Caco-2 (cell line): ENCODE measurements around the gene PLEKHG1. TPM values are rescaled to one million over a fixed set of nuclear protein-coding genes. Genes with fewer than 3 reads are reported as not detected.

Source experiments
- BruUV-seq: library from RNA; stranded (reverse); fragments of 400-500 nt; replicated peaks from 2 replicates; lab custom pipeline; 2021; lab: Mats Ljungman, UMichigan
- CTCF ChIA-PET: fragments of 300-600 bp; sonication (Branson Sonifier 250); formaldehyde crosslinking; loops from one replicate; lab custom pipeline; 2022; ENCODE audit warnings: antibody characterized with exemption; lab: Charles Lee
- POLR2A ChIA-PET: fragments of 300-600 bp; sonication (Branson Sonifier 250); formaldehyde crosslinking; loops from one replicate; lab custom pipeline; 2022; ENCODE audit warnings: antibody characterized with exemption; lab: Charles Lee
- DNase-seq, 2 experiments: peaks; one replicate each; pipeline versions ENCODE4 v3.0.0 to v3.0.0-alpha.2; 2020 to 2022
- H3K27me3 ChIP-seq: replicated peaks from 2 replicates; pipeline ENCODE4 v1.6.0; 2011; ENCODE audit warnings: low read length; ENCODE audit not compliant: control insufficient read depth, insufficient read depth
- H3K36me3 ChIP-seq: 2 replicates; pipeline ENCODE4 v1.5.1; 2011; ENCODE audit warnings: low read length; ENCODE audit not compliant: control insufficient read depth, insufficient read depth
- H3K4me1 ChIP-seq: fragments of 250-450 bp; sonication (Bioruptor Pico); 2 replicates; pipeline ENCODE4 v1.5.1; 2020; ENCODE audit warnings: mild to moderate bottlenecking
- H3K4me3 ChIP-seq: 2 replicates; pipeline ENCODE4 v1.5.1; 2011; ENCODE audit warnings: low read depth, mild to moderate bottlenecking, control low read depth, low read length
- H3K9me3 ChIP-seq: fragments of 250-450 bp; sonication (Bioruptor Pico); 2 replicates; pipeline ENCODE4 v1.5.1; 2020; ENCODE audit warnings: mild to moderate bottlenecking, moderate library complexity
- H3K27ac Mint-ChIP-seq: one replicate; pipeline ENCODE4 v1.8.0; 2022; ENCODE audit warnings: mixed read lengths; ENCODE audit not compliant: unreplicated experiment
- H3K27me3 Mint-ChIP-seq: one replicate; pipeline ENCODE4 v1.8.0; 2022; ENCODE audit warnings: mixed read lengths; ENCODE audit not compliant: insufficient read depth, unreplicated experiment
- H3K36me3 Mint-ChIP-seq: one replicate; pipeline ENCODE4 v1.8.0; 2022; ENCODE audit warnings: mild to moderate bottlenecking, mixed read lengths; ENCODE audit not compliant: insufficient read depth, unreplicated experiment
- H3K4me1 Mint-ChIP-seq: one replicate; pipeline ENCODE4 v1.8.0; 2022; ENCODE audit warnings: low read depth, mixed read lengths; ENCODE audit not compliant: unreplicated experiment
- H3K4me3 Mint-ChIP-seq: one replicate; pipeline ENCODE4 v1.8.0; 2022; ENCODE audit warnings: mild to moderate bottlenecking, moderate library complexity, mixed read lengths; ENCODE audit not compliant: unreplicated experiment
- H3K9me3 Mint-ChIP-seq: one replicate; pipeline ENCODE4 v1.8.0; 2022; ENCODE audit warnings: mixed read lengths; ENCODE audit not compliant: unreplicated experiment
- CTCF ChIP-seq, 2 experiments: fragments of 200-600 bp in 1 of 2; IDR thresholded peaks; 1 replicate in 1 of 2; 2 replicates in 1 of 2; pipeline versions ENCODE4 v1.5.1 to v1.8.0; 2011 to 2022; ENCODE audit warnings: antibody characterized with exemption in 1 of 2, control low read depth in 1 of 2, inconsistent platforms in 1 of 2, low read depth in 1 of 2, low read length in 1 of 2, mild to moderate bottlenecking in 1 of 2, moderate library complexity in 1 of 2; ENCODE audit not compliant: insufficient read depth in 1 of 2, severe bottlenecking in 1 of 2, unreplicated experiment in 1 of 2
- intact Hi-C: fragments of 100-400 bp; cut with micrococcal nuclease; formaldehyde crosslinking; loops from one replicate; pipeline ENCODE4 v1.10.0; 2022; ENCODE audit not compliant: unreplicated experiment
- total RNA-seq: library from RNA; stranded (reverse); gene quantifications from 2 replicates; pipeline ENCODE4 v1.2.3, GENCODE V29; 2022

Gene PLEKHG1
- total RNA-seq, 1 experiment from 2014 or later = 35.0 TPM

GRCh38 chr6:150598858-150599198 lies 857 bp upstream of the PLEKHG1 start:
- Histone ChIP-seq H3K4me1 (peaks cover 11% of the 10 kb centered on the region; the same call in 1 of the 2 replicates), H3K9me3 (no peaks in the 10 kb centered on the region), H3K27me3 (no peaks in the 10 kb centered on the region), H3K36me3 (no peaks in the 10 kb centered on the region), H3K4me3 (no peak overlapping the region; the same call in 1 of the 2 replicates)
- no peaks in the 10 kb centered on the region for H3K9me3 Mint-ChIP-seq
- H3K27ac Mint-ChIP-seq = no peak overlapping the region
- TF ChIP-seq CTCF (IDR thresholded peaks at IDR 0.05; ENCODE audit: insufficient read depth in 1 of 2, low read depth in 1 of 2, low read length in 1 of 2, severe bottlenecking in 1 of 2, unreplicated experiment in 1 of 2) = no peak
- H3K4me3 Mint-ChIP-seq = peak overlapping the region; percentile 71
- no TSS peak for BruUV-seq
- DNase-seq = no peak
- intact Hi-C loops = loop anchor here (1.0 kb wide), 1 partner anchor 216 kb away; no protein-coding TSS in a partner anchor
- H3K4me1 Mint-ChIP-seq = peaks cover 18% of the 10 kb centered on the region
- ChIA-PET POLR2A (no interaction called here), CTCF (interaction anchor here (0.6 to 1.1 kb wide), 2 partner anchors 181 to 449 kb away, joined by 3 to 4 read pairs; no protein-coding TSS in a partner anchor)
- no peaks in the 10 kb centered on the region for H3K27me3 Mint-ChIP-seq
- H3K36me3 Mint-ChIP-seq = peaks cover 7% of the 10 kb centered on the region

GRCh38 chr6:150600010-150600300 lies 270 bp downstream of the PLEKHG1 start:
- H3K27ac Mint-ChIP-seq = no peak overlapping the region
- TF ChIP-seq CTCF (IDR thresholded peaks at IDR 0.05; ENCODE audit: insufficient read depth in 1 of 2, low read depth in 1 of 2, low read length in 1 of 2, severe bottlenecking in 1 of 2, unreplicated experiment in 1 of 2) = no peak
- H3K4me1 Mint-ChIP-seq = peaks cover 18% of the 10 kb centered on the region
- intact Hi-C loops = loop anchor here (1.0 kb wide), 2 partner anchors 87 to 182 kb away; no protein-coding TSS in a partner anchor
- H3K9me3 Mint-ChIP-seq = no peaks in the 10 kb centered on the region
- H3K4me3 Mint-ChIP-seq = peak overlapping the region; percentile 88
- ChIA-PET POLR2A (no interaction called here), CTCF (interaction anchor here (1.1 kb wide), 1 partner anchor 182 kb away, joined by 3 read pairs; no protein-coding TSS in a partner anchor)
- no TSS peak for BruUV-seq
- H3K36me3 ChIP-seq = no peaks in the 10 kb centered on the region
- peaks cover 7% of the 10 kb centered on the region for H3K36me3 Mint-ChIP-seq
- peak overlapping the region; percentile 61 for H3K4me3 ChIP-seq
- DNase-seq = no peak
- no peaks in the 10 kb centered on the region for H3K9me3 ChIP-seq
- H3K27me3 ChIP-seq = no peaks in the 10 kb centered on the region
- peaks cover 11% of the 10 kb centered on the region; the same call in 1 of the 2 replicates for H3K4me1 ChIP-seq
- H3K27me3 Mint-ChIP-seq = no peaks in the 10 kb centered on the region

- no TSS peak for BruUV-seq
- Histone ChIP-seq H3K36me3 (no peaks in the 10 kb centered on the region), H3K9me3 (no peaks in the 10 kb centered on the region), H3K4me3 (peak overlapping the region; percentile 61), H3K27me3 (no peaks in the 10 kb centered on the region), H3K4me1 (peaks cover 11% of the 10 kb centered on the region; the same call in 1 of the 2 replicates)
- Mint-ChIP-seq H3K4me3 (peak overlapping the region; percentile 88), H3K27me3 (no peaks in the 10 kb centered on the region), H3K4me1 (peaks cover 18% of the 10 kb centered on the region), H3K27ac (peak overlapping the region; percentile 64), H3K36me3 (peaks cover 7% of the 10 kb centered on the region), H3K9me3 (no peaks in the 10 kb centered on the region)
- peak; percentile 68 to 73 for TF ChIP-seq CTCF (IDR thresholded peaks at IDR 0.05; ENCODE audit: insufficient read depth in 1 of 2, low read depth in 1 of 2, low read length in 1 of 2, severe bottlenecking in 1 of 2, unreplicated experiment in 1 of 2)
- ChIA-PET CTCF (interaction anchor here (0.6 to 1.1 kb wide), 10 partner anchors 8 to 218 kb away, joined by 3 to 19 read pairs (median 5); no protein-coding TSS in a partner anchor), POLR2A (interaction anchor here (0.7 kb wide), 1 partner anchor 182 kb away, joined by 4 read pairs; no protein-coding TSS in a partner anchor)
- DNase-seq = peak; percentile 84 to 85
- intact Hi-C loops = loop anchor here (1.0 kb wide), 2 partner anchors 87 to 182 kb away; no protein-coding TSS in a partner anchor
These were observed 774 bp downstream of the PLEKHG1 start for GRCh38 chr6:150600301-150601017.
